CD14-positive monocyte (primary cell): Measurements from ENCODE around the gene PAAF1. TPM values are rescaled to one million over a fixed set of nuclear protein-coding genes. Genes with fewer than 3 reads are reported as not detected.

Experiments used
- DNase-seq, 3 donors: peaks; one replicate each; pipeline ENCODE4 v3.0.0-alpha.2; 2011 to 2022
- H2AFZ ChIP-seq: 2 replicates; pipeline ENCODE4 v1.6.0; 2012; ENCODE audit warnings: mild to moderate bottlenecking, low read depth, low read length, inconsistent platforms; ENCODE audit not compliant: insufficient read depth, poor library complexity, severe bottlenecking
- H3K27ac ChIP-seq, 2 donors: 1 replicate in 1 of 2; 2 replicates in 1 of 2; pipeline ENCODE4 v1.5.1; 2012 to 2013; ENCODE audit warnings: low read length in 2 of 2, control low read depth in 1 of 2, inconsistent platforms in 1 of 2, low read depth in 1 of 2, mild to moderate bottlenecking in 1 of 2
- H3K27me3 ChIP-seq, 2 donors: one replicate each; pipeline versions ENCODE4 v1.6.0 to v1.6.1; 2011 to 2013; ENCODE audit warnings: low read length in 2 of 2; ENCODE audit not compliant: control insufficient read depth in 2 of 2, insufficient read depth in 2 of 2
- H3K36me3 ChIP-seq, 2 donors: replicated peaks in 1 of 2; 1 replicate in 1 of 2; 2 replicates in 1 of 2; pipeline versions ENCODE4 v1.5.1 to v1.6.1; 2012 to 2013; ENCODE audit warnings: low read length in 2 of 2, control low read depth in 1 of 2, inconsistent platforms in 1 of 2, mild to moderate bottlenecking in 1 of 2; ENCODE audit not compliant: insufficient read depth in 2 of 2, control insufficient read depth in 1 of 2
- H3K4me1 ChIP-seq, 2 donors: 1 replicate in 1 of 2; 2 replicates in 1 of 2; pipeline versions ENCODE4 v1.5.1 to v1.6.1; 2012 to 2013; ENCODE audit warnings: low read length in 2 of 2, control low read depth in 1 of 2, inconsistent platforms in 1 of 2, mild to moderate bottlenecking in 1 of 2, moderate library complexity in 1 of 2; ENCODE audit not compliant: insufficient read depth in 2 of 2, control insufficient read depth in 1 of 2
- H3K4me2 ChIP-seq: replicated peaks from 2 replicates; pipeline ENCODE3; 2012; ENCODE audit warnings: low read length, moderate library complexity, mild to moderate bottlenecking; ENCODE audit not compliant: poor library complexity, severe bottlenecking; ENCODE audit errors: extremely low read depth
- H3K4me3 ChIP-seq, 3 experiments: fragments of 200-600 bp in 1 of 3; sonication (generic) in 1 of 3; replicated peaks in 1 of 3; 1 replicate in 2 of 3; 2 replicates in 1 of 3; pipeline ENCODE4 v1.5.1; 2011 to 2013; ENCODE audit warnings: low read length in 3 of 3, mild to moderate bottlenecking in 3 of 3, control low read depth in 2 of 3, low read depth in 2 of 3, inconsistent platforms in 1 of 3, moderate library complexity in 1 of 3
- H3K79me2 ChIP-seq: 2 replicates; pipeline ENCODE4 v1.6.0; 2012; ENCODE audit warnings: mild to moderate bottlenecking, control low read depth, inconsistent platforms, low read length, moderate library complexity; ENCODE audit not compliant: insufficient read depth
- H3K9ac ChIP-seq: 2 replicates; pipeline ENCODE4 v1.6.0; 2017; ENCODE audit warnings: low read length, mild to moderate bottlenecking; ENCODE audit not compliant: insufficient read depth, poor library complexity, severe bottlenecking
- H3K9me3 ChIP-seq, 2 donors: replicated peaks in 1 of 2; 1 replicate in 1 of 2; 2 replicates in 1 of 2; pipeline versions ENCODE4 v1.5.1 to v1.6.1; 2012 to 2013; ENCODE audit warnings: low read length in 2 of 2, control low read depth in 1 of 2; ENCODE audit not compliant: control insufficient read depth in 1 of 2, insufficient read depth in 1 of 2
- H4K20me1 ChIP-seq: 2 replicates; pipeline ENCODE4 v1.6.0; 2012; ENCODE audit warnings: mild to moderate bottlenecking, low read length, control low read depth, moderate library complexity; ENCODE audit not compliant: insufficient read depth
- H3K27ac Mint-ChIP-seq, 7 donors: one replicate each; pipeline ENCODE4 v1.8.0; 2020; ENCODE audit warnings: mild to moderate bottlenecking in 7 of 7, mixed read lengths in 7 of 7, moderate library complexity in 6 of 7, inconsistent platforms in 2 of 7
- H3K27me3 Mint-ChIP-seq, 3 donors: one replicate each; pipeline ENCODE4 v1.8.0; 2021 to 2022; ENCODE audit warnings: low read depth in 3 of 3, mild to moderate bottlenecking in 3 of 3, mixed read lengths in 3 of 3, moderate library complexity in 3 of 3, inconsistent platforms in 1 of 3
- H3K36me3 Mint-ChIP-seq, 2 donors: one replicate each; pipeline ENCODE4 v1.8.0; 2020; ENCODE audit warnings: mixed read lengths in 2 of 2, inconsistent platforms in 1 of 2, mild to moderate bottlenecking in 1 of 2
- H3K4me1 Mint-ChIP-seq: one replicate; pipeline ENCODE4 v1.8.0; 2020; ENCODE audit warnings: mild to moderate bottlenecking, mixed read lengths
- H3K4me3 Mint-ChIP-seq, 2 donors: one replicate each; pipeline ENCODE4 v1.8.0; 2020; ENCODE audit warnings: mild to moderate bottlenecking in 2 of 2, mixed read lengths in 2 of 2, moderate library complexity in 1 of 2
- H3K9me3 Mint-ChIP-seq, 7 donors: one replicate each; pipeline ENCODE4 v1.8.0; 2020 to 2022; ENCODE audit warnings: mixed read lengths in 7 of 7, mild to moderate bottlenecking in 6 of 7, moderate library complexity in 6 of 7, inconsistent platforms in 2 of 7
- CTCF ChIP-seq: fragments of 200-600 bp; IDR thresholded peaks from one replicate; pipeline ENCODE4 v1.8.0; 2022; ENCODE audit warnings: antibody characterized with exemption, mild to moderate bottlenecking
- WGBS: methylation state at CpG from one replicate; pipeline ENCODE4 v1.1.5; 2013; ENCODE audit warnings: missing lambda C conversion rate; ENCODE audit not compliant: insufficient coverage; 5-methylcytosine and 5-hydroxymethylcytosine counted together
- intact Hi-C, 2 donors: fragments of 100-400 bp; cut with micrococcal nuclease; formaldehyde crosslinking; loops; one replicate each; pipeline versions ENCODE4 v1.15.0 to v1.15.1; 2023
- polyA plus RNA-seq, 3 donors: library from polyadenylated mRNA; depleted of rRNA in 1 of 3; unstranded in 2 of 3; stranded (reverse) in 1 of 3; fragments of 300-500 nt in 2 of 3; fragments of >200 nt in 1 of 3; fragmentation: Illumina TruSeq in 2 of 3; gene quantifications; 1 replicate in 2 of 3; 2 replicates in 1 of 3; pipeline ENCODE4 v1.2.3, GENCODE V29; 2012 to 2021

The PAAF1 gene
- polyA plus RNA-seq, 3 donors, result 12.0 to 13.7 (median 12.9) TPM

DNA sequence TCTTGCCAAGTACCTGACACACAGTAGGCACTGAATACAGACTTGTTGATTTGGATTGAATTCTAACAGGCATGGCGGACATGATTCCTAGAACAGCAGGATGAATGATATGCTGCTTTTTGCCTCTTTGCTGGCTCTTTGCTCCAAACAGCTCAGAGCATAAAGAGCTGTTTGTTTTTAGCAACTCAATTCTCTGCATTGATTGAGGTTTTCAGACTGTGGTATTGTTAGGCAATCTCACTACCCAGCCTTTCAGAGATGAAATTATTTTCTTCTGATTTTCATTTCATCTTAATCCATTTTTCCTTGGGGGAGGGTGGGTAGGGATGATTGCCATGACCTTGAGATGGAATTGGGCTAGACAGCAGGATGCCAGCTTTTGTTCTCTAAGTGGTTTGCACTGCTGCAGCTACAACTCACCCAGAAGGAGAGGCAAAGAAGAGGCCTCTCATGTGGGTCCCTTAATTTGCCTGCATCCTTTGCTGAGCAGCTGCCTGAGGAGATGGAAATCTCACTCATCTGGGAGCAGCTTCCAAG is 20.7 kb upstream of the PAAF1 start:
- Mint-ChIP-seq H3K27me3 (peaks cover 0 to 2% (median 1%) of the 10 kb centered on the region in 3 donors), H3K27ac (no peak overlapping the region), H3K4me3 (no peak overlapping the region), H3K36me3 (peaks cover 33 to 63% of the 10 kb centered on the region in 2 donors), H3K9me3 (peaks cover 0 to 3% (median 0%) of the 10 kb centered on the region in 7 donors), H3K4me1 (peaks cover 4% of the 10 kb centered on the region)
- no peaks in the 10 kb centered on the region for H3K79me2 ChIP-seq
- H3K9me3 ChIP-seq, result no peaks in the 10 kb centered on the region
- no peak for TF ChIP-seq CTCF
- DNase-seq, result no peak
- no peak overlapping the region for H2AFZ ChIP-seq
- H3K4me3 ChIP-seq, result no peak overlapping the region
- H3K9ac ChIP-seq, result no peak overlapping the region
- H3K27ac ChIP-seq, result no peak overlapping the region
- intact Hi-C loops, result no loop called here
- no peaks in the 10 kb centered on the region for H3K27me3 ChIP-seq
- H3K4me2 ChIP-seq, result no peak overlapping the region
- H3K4me1 ChIP-seq, result no peaks in the 10 kb centered on the region
- no peaks in the 10 kb centered on the region for H4K20me1 ChIP-seq
- no CpG with 5 or more reads among the region's 1 CpG for WGBS
- peaks cover 9 to 31% of the 10 kb centered on the region in 2 donors for H3K36me3 ChIP-seq

- H2AFZ ChIP-seq, result no peak overlapping the region
- H3K9ac ChIP-seq, result no peak overlapping the region
- H3K4me1 Mint-ChIP-seq, result no peaks in the 10 kb centered on the region
- no peak overlapping the region for H3K27ac ChIP-seq
- intact Hi-C loops, result no loop called here
- no peak overlapping the region for H3K4me3 ChIP-seq
- H4K20me1 ChIP-seq, result no peaks in the 10 kb centered on the region
- H3K27me3 ChIP-seq, result no peaks in the 10 kb centered on the region
- peaks cover 0 to 1% (median 0%) of the 10 kb centered on the region in 3 donors for H3K27me3 Mint-ChIP-seq
- H3K79me2 ChIP-seq, result no peaks in the 10 kb centered on the region
- H3K9me3 ChIP-seq, result no peaks in the 10 kb centered on the region
- no peak for DNase-seq
- H3K36me3 Mint-ChIP-seq, result peaks cover 40 to 59% of the 10 kb centered on the region in 2 donors
- no peaks in the 10 kb centered on the region for H3K4me1 ChIP-seq
- H3K27ac Mint-ChIP-seq, result peak overlapping the region in 1 of 7 donors; percentile 3
- no peak overlapping the region for H3K4me2 ChIP-seq
- no CpG with 5 or more reads among the region's 2 CpGs for WGBS
- no peak overlapping the region for H3K4me3 Mint-ChIP-seq
- TF ChIP-seq CTCF, result no peak
- H3K9me3 Mint-ChIP-seq, result peaks cover 0 to 3% (median 0%) of the 10 kb centered on the region in 7 donors
- H3K36me3 ChIP-seq, result peaks cover 21 to 45% of the 10 kb centered on the region in 2 donors
Observed at GRCh38 chr11:73859671-73860070, 17.1 kb upstream of the PAAF1 start.
